ENCODE results near the gene NPS.
A peak's percentile ranks its signal among the peaks of the same experiment; 100 is the strongest.

Gene NPS

GRCh38 chr10:127534496-127534895, 14.6 kb upstream of the NPS start:
- Histone ChIP-seq H3K4me1 (ENCODE audit: insufficient read depth, low read length) (no peaks in the 10 kb centered on the region), H2AFZ (ENCODE audit: low read depth, low read length) (no peak overlapping the region), H3K4me3 (ENCODE audit: low read length) (no peak overlapping the region), H3K9me3 (ENCODE audit: low read length) (no peaks in the 10 kb centered on the region), H3K27me3 (ENCODE audit: insufficient read depth, low read length) (no peaks in the 10 kb centered on the region), H3K36me3 (ENCODE audit: insufficient read depth, low read length) (no peaks in the 10 kb centered on the region)

GRCh38 chr10:127535802-127536515, 13.2 kb upstream of the NPS start:
- no peaks in the 10 kb centered on the region for H3K4me1 ChIP-seq (ENCODE audit: insufficient read depth, low read length)
- H2AFZ ChIP-seq (ENCODE audit: low read depth, low read length) = no peak overlapping the region
- no peak overlapping the region for H3K4me3 ChIP-seq (ENCODE audit: low read length)
- no peaks in the 10 kb centered on the region for H3K27me3 ChIP-seq (ENCODE audit: insufficient read depth, low read length)
- no peaks in the 10 kb centered on the region for H3K9me3 ChIP-seq (ENCODE audit: low read length)
- no peaks in the 10 kb centered on the region for H3K36me3 ChIP-seq (ENCODE audit: insufficient read depth, low read length)

GRCh38 chr10:127536972-127537760, 11.9 kb upstream of the NPS start:
- H3K27me3 ChIP-seq (ENCODE audit: insufficient read depth, low read length) = no peaks in the 10 kb centered on the region
- H3K9me3 ChIP-seq (ENCODE audit: low read length) = no peaks in the 10 kb centered on the region
- no peak overlapping the region for H2AFZ ChIP-seq (ENCODE audit: low read depth, low read length)
- no peaks in the 10 kb centered on the region for H3K4me1 ChIP-seq (ENCODE audit: insufficient read depth, low read length)
- H3K36me3 ChIP-seq (ENCODE audit: insufficient read depth, low read length) = no peaks in the 10 kb centered on the region
- H3K4me3 ChIP-seq (ENCODE audit: low read length) = no peak overlapping the region

GRCh38 chr10:127537924-127538323, 11.2 kb upstream of the NPS start:
- H3K36me3 ChIP-seq (ENCODE audit: insufficient read depth, low read length) = no peaks in the 10 kb centered on the region
- no peaks in the 10 kb centered on the region for H3K27me3 ChIP-seq (ENCODE audit: insufficient read depth, low read length)
- H3K4me3 ChIP-seq (ENCODE audit: low read length) = no peak overlapping the region
- no peaks in the 10 kb centered on the region for H3K4me1 ChIP-seq (ENCODE audit: insufficient read depth, low read length)
- no peaks in the 10 kb centered on the region for H3K9me3 ChIP-seq (ENCODE audit: low read length)
- no peak overlapping the region for H2AFZ ChIP-seq (ENCODE audit: low read depth, low read length)

- Histone ChIP-seq H3K27me3 (ENCODE audit: insufficient read depth, low read length) (no peaks in the 10 kb centered on the region), H3K4me3 (ENCODE audit: low read length) (no peak overlapping the region), H3K4me1 (ENCODE audit: insufficient read depth, low read length) (peaks cover 5% of the 10 kb centered on the region), H2AFZ (ENCODE audit: low read depth, low read length) (no peak overlapping the region), H3K36me3 (ENCODE audit: insufficient read depth, low read length) (no peaks in the 10 kb centered on the region), H3K9me3 (ENCODE audit: low read length) (no peaks in the 10 kb centered on the region)
Measured at GRCh38 chr10:127548022-127548421, 1.1 kb upstream of the NPS start.

- H3K36me3 ChIP-seq (ENCODE audit: insufficient read depth, low read length) = no peaks in the 10 kb centered on the region
- no peaks in the 10 kb centered on the region for H3K27me3 ChIP-seq (ENCODE audit: insufficient read depth, low read length)
- no peaks in the 10 kb centered on the region for H3K9me3 ChIP-seq (ENCODE audit: low read length)
- peak overlapping the region; percentile 28 for H2AFZ ChIP-seq (ENCODE audit: low read depth, low read length)
- H3K4me3 ChIP-seq (ENCODE audit: low read length) = no peak overlapping the region
- H3K4me1 ChIP-seq (ENCODE audit: insufficient read depth, low read length) = peaks cover 5% of the 10 kb centered on the region
Measured at GRCh38 chr10:127550861-127551260, 1.8 kb downstream of the NPS start.

- Histone ChIP-seq H3K27me3 (ENCODE audit: insufficient read depth, low read length) (no peaks in the 10 kb centered on the region), H3K4me1 (ENCODE audit: insufficient read depth, low read length) (peaks cover 5% of the 10 kb centered on the region), H2AFZ (ENCODE audit: low read depth, low read length) (no peak overlapping the region), H3K36me3 (ENCODE audit: insufficient read depth, low read length) (no peaks in the 10 kb centered on the region), H3K4me3 (ENCODE audit: low read length) (no peak overlapping the region), H3K9me3 (ENCODE audit: low read length) (no peaks in the 10 kb centered on the region)
Measured at GRCh38 chr10:127552446-127552845, 3.3 kb downstream of the NPS start.

- no peak overlapping the region for H3K4me3 ChIP-seq (ENCODE audit: low read length)
- no peaks in the 10 kb centered on the region for H3K9me3 ChIP-seq (ENCODE audit: low read length)
- no peaks in the 10 kb centered on the region for H3K27me3 ChIP-seq (ENCODE audit: insufficient read depth, low read length)
- H3K36me3 ChIP-seq (ENCODE audit: insufficient read depth, low read length) = no peaks in the 10 kb centered on the region
- peaks cover 5% of the 10 kb centered on the region for H3K4me1 ChIP-seq (ENCODE audit: insufficient read depth, low read length)
- H2AFZ ChIP-seq (ENCODE audit: low read depth, low read length) = no peak overlapping the region
Measured at GRCh38 chr10:127553417-127553816, 4.3 kb downstream of the NPS start.

GRCh38 chr10:127556916-127557315, 7.8 kb downstream of the NPS start:
- no peak overlapping the region for H3K4me3 ChIP-seq (ENCODE audit: low read length)
- no peaks in the 10 kb centered on the region for H3K9me3 ChIP-seq (ENCODE audit: low read length)
- H3K4me1 ChIP-seq (ENCODE audit: insufficient read depth, low read length) = no peaks in the 10 kb centered on the region
- no peak overlapping the region for H2AFZ ChIP-seq (ENCODE audit: low read depth, low read length)
- H3K36me3 ChIP-seq (ENCODE audit: insufficient read depth, low read length) = no peaks in the 10 kb centered on the region
- H3K27me3 ChIP-seq (ENCODE audit: insufficient read depth, low read length) = no peaks in the 10 kb centered on the region

GRCh38 chr10:127561647-127562046, 12.5 kb downstream of the NPS start:
- H3K27me3 ChIP-seq (ENCODE audit: insufficient read depth, low read length) = no peaks in the 10 kb centered on the region
- no peak overlapping the region for H2AFZ ChIP-seq (ENCODE audit: low read depth, low read length)
- H3K9me3 ChIP-seq (ENCODE audit: low read length) = no peaks in the 10 kb centered on the region
- no peaks in the 10 kb centered on the region for H3K4me1 ChIP-seq (ENCODE audit: insufficient read depth, low read length)
- no peak overlapping the region for H3K4me3 ChIP-seq (ENCODE audit: low read length)
- no peaks in the 10 kb centered on the region for H3K36me3 ChIP-seq (ENCODE audit: insufficient read depth, low read length)

- Histone ChIP-seq H3K27me3 (ENCODE audit: insufficient read depth, low read length) (no peaks in the 10 kb centered on the region), H3K9me3 (ENCODE audit: low read length) (no peaks in the 10 kb centered on the region), H3K36me3 (ENCODE audit: insufficient read depth, low read length) (no peaks in the 10 kb centered on the region), H3K4me1 (ENCODE audit: insufficient read depth, low read length) (no peaks in the 10 kb centered on the region), H3K4me3 (ENCODE audit: low read length) (no peak overlapping the region), H2AFZ (ENCODE audit: low read depth, low read length) (no peak overlapping the region)
Measured at GRCh38 chr10:127563718-127564553, 14.8 kb downstream of the NPS start.

GRCh38 chr10:127564644-127565043, 15.5 kb downstream of the NPS start:
- Histone ChIP-seq H3K4me3 (ENCODE audit: low read length) (no peak overlapping the region), H3K36me3 (ENCODE audit: insufficient read depth, low read length) (no peaks in the 10 kb centered on the region), H3K4me1 (ENCODE audit: insufficient read depth, low read length) (no peaks in the 10 kb centered on the region), H3K27me3 (ENCODE audit: insufficient read depth, low read length) (no peaks in the 10 kb centered on the region), H3K9me3 (ENCODE audit: low read length) (no peaks in the 10 kb centered on the region), H2AFZ (ENCODE audit: low read depth, low read length) (no peak overlapping the region)

GRCh38 chr10:127565583-127565982, 16.5 kb downstream of the NPS start:
- no peaks in the 10 kb centered on the region for H3K4me1 ChIP-seq (ENCODE audit: insufficient read depth, low read length)
- H3K36me3 ChIP-seq (ENCODE audit: insufficient read depth, low read length) = no peaks in the 10 kb centered on the region
- no peaks in the 10 kb centered on the region for H3K27me3 ChIP-seq (ENCODE audit: insufficient read depth, low read length)

More at GRCh38 chr10:127565583-127565982, 16.5 kb downstream of the NPS start:
- Histone ChIP-seq H3K4me3 (ENCODE audit: low read length) (no peak overlapping the region), H2AFZ (ENCODE audit: low read depth, low read length) (no peak overlapping the region), H3K9me3 (ENCODE audit: low read length) (no peaks in the 10 kb centered on the region)

Measured in neuron (in vitro differentiated cells).